DOHH2 (cell line): Measurements from ENCODE around the gene OAS2.

Experiments
- EZH2phosphoT487 ChIP-seq: fragments of 200-600 bp; sonication (generic); IDR thresholded peaks from 2 replicates; pipeline ENCODE4 v1.6.1; 2017; ENCODE audit warnings: borderline replicate concordance, mild to moderate bottlenecking, antibody characterized with exemption, low read length, moderate library complexity, mixed read lengths
- TF ChIP-seq, protein P1 (sequence below): fragments of 200-600 bp; sonication (generic); IDR thresholded peaks from one replicate; pipeline ENCODE4 v1.5.1; 2014; ENCODE audit warnings: antibody characterized with exemption, mild to moderate bottlenecking, low read depth, low read length; ENCODE audit not compliant: poor library complexity, severe bottlenecking

DNA sequence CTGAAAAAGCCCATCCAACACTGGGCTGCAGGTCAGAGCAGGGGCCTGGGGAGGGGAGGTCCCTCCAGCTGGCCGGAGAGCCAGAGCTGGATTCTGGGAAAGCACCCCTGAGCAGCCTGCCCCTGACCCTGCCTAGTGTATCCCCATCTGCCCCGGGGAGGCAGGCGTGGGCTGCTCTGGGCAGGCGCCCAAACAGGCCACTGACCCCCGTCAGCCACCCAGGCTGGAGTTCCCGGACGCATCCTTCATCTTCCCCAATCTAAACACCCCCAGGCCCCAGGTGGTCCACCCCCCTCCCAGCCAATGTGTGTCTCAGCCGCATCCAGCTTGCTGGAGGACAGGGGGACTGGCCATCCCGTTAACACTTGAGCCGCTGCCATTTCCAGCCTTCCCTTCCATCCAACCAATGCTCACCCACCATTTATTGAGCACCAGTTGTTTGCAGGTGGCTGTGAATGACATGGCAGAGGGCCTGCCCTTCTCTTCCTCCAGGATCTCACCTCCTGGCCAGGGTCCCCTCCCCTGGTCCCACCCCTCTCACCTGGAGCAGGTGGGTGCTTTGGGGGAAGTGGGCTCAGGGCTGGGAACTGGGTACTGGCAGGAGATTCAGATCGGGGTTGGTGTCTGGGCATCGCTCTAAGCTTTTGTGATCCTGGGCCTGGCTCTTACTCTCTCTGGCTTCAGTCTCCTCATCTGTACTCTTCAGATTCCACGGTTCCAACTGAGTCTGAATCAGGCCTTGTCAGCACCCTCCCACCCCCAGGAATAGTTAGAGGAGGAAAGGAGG, 77.5 kb downstream of the OAS2 start:
- no peak for TF ChIP-seq EZH2phosphoT487
- TF ChIP-seq, protein P1, sequence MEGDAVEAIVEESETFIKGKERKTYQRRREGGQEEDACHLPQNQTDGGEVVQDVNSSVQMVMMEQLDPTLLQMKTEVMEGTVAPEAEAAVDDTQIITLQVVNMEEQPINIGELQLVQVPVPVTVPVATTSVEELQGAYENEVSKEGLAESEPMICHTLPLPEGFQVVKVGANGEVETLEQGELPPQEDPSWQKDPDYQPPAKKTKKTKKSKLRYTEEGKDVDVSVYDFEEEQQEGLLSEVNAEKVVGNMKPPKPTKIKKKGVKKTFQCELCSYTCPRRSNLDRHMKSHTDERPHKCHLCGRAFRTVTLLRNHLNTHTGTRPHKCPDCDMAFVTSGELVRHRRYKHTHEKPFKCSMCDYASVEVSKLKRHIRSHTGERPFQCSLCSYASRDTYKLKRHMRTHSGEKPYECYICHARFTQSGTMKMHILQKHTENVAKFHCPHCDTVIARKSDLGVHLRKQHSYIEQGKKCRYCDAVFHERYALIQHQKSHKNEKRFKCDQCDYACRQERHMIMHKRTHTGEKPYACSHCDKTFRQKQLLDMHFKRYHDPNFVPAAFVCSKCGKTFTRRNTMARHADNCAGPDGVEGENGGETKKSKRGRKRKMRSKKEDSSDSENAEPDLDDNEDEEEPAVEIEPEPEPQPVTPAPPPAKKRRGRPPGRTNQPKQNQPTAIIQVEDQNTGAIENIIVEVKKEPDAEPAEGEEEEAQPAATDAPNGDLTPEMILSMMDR = no peak
